HG02981 (cell line): Measurements from ENCODE around the gene VDR.
"Not testable (repeated sequence)": the region's sequence is repeated elsewhere in the genome, so short reads cannot be mapped to it uniquely, and the experiment has no call there.

Source experiments
- ATAC-seq: cut with Tn5 transposase; IDR thresholded peaks from one replicate; pipeline ENCODE4 v1.9.1; 2021; ENCODE audit warnings: mild to moderate bottlenecking, moderate library complexity; ENCODE audit not compliant: unreplicated experiment

The VDR gene

GRCh38 chr12:47851303-47851952 lies 53.4 kb downstream of the VDR start:
- no peak for ATAC-seq

- no peak for ATAC-seq
Measured at GRCh38 chr12:47850153-47851084, 54.4 kb downstream of the VDR start.

DNA sequence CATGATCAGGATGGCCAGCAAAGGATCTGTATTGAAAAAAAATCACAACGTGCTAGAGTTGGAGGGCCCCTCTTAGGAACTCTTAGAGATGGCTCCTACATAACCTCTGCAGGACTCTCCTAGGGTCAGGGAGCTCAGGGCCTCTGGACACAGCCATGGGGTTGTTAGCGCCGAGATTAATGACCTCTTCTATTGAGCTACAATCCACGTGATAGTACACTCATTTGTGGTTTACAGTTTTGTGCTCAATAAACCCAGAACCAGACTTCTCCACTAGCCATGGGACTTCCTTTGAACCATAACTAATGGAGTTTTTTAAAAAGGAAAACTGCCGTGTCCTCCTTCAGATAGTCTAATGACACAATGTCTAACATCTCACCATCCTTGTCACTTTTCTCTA lies 55.5 kb downstream of the VDR start:
- ATAC-seq = no peak

DNA sequence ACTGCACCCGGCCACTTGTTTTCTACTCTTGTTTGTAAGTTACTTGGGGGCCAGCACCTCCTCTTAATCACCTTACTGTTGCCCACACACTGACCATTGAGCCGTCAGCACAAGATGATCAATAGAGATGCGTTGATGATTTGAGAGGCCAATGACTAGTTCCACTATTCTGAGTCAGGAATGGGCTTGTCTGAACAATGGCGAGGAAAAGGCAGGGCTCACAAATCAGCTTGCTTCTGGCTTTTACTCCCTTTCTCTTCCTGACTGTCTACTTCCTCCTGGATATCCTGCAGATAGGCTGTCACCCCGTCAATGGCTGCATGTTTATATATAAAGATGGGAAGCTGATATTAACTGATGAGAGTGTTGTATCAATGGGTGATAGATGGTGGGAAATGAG lies 55.9 kb downstream of the VDR start:
- no peak for ATAC-seq

GRCh38 chr12:47846294-47846996 lies 58.3 kb downstream of the VDR start:
- no peak for ATAC-seq

- ATAC-seq = no peak
Measured at GRCh38 chr12:47845081-47845480, 59.7 kb downstream of the VDR start.

GRCh38 chr12:47844264-47845019 lies 60.4 kb downstream of the VDR start:
- no peak for ATAC-seq

DNA sequence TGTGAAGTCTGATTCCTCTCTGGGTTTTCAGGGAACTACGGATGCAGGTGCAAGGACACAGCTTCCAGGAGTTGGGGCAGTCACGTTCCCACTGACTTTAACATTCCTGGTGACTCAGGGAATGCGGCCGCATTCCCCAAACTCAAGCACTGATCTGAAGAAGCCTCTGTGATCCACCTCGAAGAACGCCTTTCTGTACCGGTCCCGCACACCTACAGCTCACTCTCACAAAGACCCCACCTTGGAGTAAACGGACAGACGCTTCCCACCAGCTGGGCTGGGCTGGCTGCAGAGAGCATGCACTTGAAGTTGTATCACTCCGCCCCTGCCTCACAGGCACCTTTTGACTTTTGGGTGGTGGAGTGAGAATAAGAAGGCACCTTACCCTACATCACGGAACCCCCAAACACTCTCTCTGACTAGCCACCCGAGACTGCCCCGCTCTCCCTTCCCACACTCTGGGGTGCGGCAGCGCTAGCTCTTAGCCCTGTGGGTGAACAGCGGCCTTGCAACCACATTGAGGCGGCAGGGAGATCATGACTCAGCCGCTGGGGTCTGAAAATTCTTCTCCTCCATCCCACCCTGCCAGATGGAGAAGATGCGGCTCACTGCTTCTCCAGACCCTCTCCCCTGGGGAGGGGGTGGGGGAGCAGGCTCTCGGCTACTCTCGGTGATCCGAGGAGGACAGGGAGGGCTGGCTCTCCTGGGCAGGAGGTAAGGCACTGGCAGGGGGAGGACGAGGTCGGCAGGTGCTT lies 61.4 kb downstream of the VDR start:
- ATAC-seq = no peak

GRCh38 chr12:47842543-47842942 lies 62.3 kb downstream of the VDR start:
- ATAC-seq = not testable (repeated sequence)

DNA sequence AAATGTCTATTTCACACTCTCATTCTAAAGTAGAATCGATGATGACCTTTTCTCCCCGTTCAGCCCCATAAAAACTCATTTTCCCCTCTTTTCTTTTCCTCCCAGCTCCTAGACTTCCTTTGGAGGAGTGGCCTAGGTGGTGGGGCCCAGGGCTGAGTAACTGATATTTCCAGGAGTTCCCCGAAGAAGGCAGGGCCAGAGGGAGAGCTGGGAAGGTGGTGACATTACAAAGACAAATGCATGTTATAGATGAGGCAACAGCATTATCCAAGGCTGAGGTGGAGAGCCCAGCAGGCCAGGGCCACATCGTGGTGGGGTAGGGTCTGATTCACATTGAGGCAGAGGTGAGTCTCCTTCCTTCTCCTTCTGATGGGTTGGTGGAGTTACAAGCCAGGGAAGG lies 62.9 kb downstream of the VDR start:
- no peak for ATAC-seq

DNA sequence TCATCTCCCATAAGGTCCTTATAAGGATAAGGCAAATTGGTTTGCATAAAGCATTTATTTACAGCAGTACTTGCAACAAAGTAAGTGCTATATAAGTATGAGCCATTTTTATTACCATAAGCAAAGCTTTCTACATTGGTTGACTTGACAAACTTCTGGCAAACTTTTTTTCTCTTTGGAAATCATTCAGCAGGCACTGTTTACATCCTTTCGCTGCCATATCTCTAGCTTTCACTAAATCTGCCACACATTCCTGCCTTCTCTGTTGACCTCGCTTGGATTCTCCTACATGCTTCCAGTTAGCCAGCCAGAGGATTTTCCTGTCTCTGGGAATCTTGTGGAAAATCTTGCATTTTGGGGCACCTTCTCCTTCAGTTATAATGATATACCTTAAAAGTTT lies 63.3 kb downstream of the VDR start:
- ATAC-seq = no peak

GRCh38 chr12:47840571-47840970 lies 64.2 kb downstream of the VDR start:
- no peak for ATAC-seq

- ATAC-seq = no peak
Measured at GRCh38 chr12:47839214-47839876, 65.4 kb downstream of the VDR start.

- ATAC-seq = no peak
Measured at GRCh38 chr12:47838286-47838931, 66.4 kb downstream of the VDR start.

DNA sequence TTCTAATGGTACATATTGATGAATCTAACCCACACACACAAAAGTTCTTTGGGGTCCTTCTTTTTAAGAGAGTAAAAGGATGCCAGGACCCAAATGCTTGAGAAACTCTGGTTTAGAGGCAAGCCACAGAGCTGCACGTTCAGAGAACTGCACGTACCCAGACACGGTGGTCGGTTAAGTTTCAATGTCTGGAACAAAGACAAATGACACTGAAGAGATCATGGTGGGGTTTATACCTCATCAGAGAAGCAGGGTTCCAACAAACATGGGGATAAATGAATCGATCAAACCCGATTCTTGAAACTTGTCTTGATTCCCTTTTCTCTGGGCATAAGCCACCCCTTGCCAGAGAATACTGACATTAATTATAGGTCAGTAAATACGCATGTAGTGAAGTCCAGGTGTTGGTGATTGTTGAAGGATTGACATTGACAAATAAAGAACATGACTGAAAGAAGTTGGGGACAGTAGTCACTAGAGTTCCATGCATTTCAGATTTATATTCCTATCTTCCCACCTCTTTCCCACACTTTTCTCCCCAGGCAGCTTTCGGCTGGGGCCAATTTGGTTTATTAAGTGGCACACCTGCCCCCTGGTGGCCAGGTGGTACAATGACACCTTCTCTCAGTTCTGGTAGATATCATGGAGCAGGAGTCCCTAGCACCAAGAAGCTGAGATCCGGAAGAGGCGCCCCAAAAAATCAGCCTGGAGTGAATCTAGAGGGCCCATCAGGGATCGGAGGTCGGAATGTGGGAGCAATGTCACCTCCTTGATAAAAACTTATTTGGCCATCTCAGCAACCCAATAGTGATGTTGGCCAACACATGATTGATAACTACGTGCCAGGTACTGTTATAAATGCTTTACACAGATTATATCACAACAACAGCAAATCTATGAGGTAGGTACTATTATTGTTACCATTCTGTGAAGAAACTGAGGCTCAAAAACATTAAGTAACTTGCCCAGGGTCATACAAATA lies 67.3 kb downstream of the VDR start:
- ATAC-seq = no peak

DNA sequence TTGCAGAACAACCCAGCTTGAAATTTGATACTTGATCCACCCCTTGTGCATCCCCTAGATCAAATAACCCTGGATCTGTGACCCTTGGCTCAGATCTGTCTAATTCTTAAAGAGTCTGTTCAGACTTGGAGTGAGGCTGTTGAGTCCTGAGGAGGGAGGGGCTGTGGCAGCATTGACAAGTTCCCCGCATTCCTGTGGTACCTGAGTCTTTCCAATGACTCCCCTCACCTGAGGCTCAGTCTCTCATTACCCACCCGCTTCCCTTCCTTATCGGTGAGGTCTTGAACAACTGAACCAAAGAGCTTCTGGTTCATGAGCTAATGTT lies 69.0 kb downstream of the VDR start:
- no peak for ATAC-seq

DNA sequence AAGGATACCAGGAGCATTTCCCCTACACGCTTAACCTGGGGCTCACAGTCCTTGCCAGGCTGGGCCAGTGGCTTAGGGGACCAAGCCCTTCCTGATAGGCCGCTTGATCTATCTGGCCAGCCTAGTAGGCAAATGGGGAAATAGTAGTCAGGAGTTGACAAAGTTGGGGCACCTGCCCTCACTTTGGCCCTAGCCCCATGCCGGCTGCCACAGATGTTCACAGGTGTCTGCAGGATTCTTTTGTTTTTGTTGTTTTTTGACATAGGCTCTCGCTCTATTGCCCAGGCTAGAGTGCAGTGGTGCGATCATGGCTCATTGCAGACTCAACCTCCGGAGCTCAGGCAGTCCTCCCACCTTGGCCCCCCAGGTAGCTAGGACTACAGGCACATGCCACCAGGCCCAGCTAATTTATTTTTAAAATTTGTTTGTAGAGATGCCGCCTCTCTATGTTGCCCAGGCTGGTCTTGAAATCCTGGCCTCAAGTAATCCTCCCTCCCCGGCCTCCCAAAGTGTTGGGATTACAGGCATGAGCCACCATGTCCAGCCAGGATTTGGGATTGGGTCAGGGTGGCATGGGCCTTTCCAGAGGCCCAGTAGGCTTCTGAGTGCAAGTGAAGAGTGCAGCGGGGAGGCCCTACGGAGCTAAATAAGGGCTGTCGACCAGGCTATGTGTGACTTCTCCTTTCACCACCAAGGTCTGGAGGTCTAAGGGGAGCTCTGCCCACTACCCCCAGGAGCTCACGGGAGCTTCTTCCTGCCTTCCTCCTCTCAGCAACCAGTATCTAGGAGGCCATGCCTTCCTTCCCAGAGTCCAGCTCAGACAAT lies 69.6 kb downstream of the VDR start:
- no peak for ATAC-seq
